Breast epithelium (tissue), 3 donors: ENCODE data around the gene PLET1.

Experiments
- CTCF ChIP-seq, 3 donors: fragments of 450-650 bp; IDR thresholded peaks; one replicate each; pipeline ENCODE4 v1.5.1; 2016 to 2017; ENCODE audit warnings: antibody characterized with exemption in 3 of 3, mild to moderate bottlenecking in 3 of 3, moderate library complexity in 3 of 3
- POLR2A ChIP-seq: fragments of 450-650 bp; IDR thresholded peaks from one replicate; pipeline ENCODE4 v1.6.1; 2016; ENCODE audit warnings: antibody characterized with exemption, mild to moderate bottlenecking, moderate library complexity
- POLR2AphosphoS5 ChIP-seq, 3 donors: sonication (generic); formaldehyde crosslinking; IDR thresholded peaks; one replicate each; pipeline ENCODE4 v1.6.1; 2017; ENCODE audit warnings: antibody characterized with exemption in 3 of 3

GRCh38 chr11:112300094-112300786, 39.6 kb upstream of the PLET1 start:
- no peak for TF ChIP-seq CTCF (IDR thresholded peaks at IDR 0.05)
- no peak for TF ChIP-seq POLR2A
- no peak for TF ChIP-seq POLR2AphosphoS5 (IDR thresholded peaks at IDR 0.05)
